ENCODE results near the gene FADS2.

GRCh38 chr11:61900251-61900650 lies 72.2 kb downstream of the FADS2 start:
- TF ChIP-seq CTCF (IDR thresholded peaks at IDR 0.05; ENCODE audit: insufficient read depth, low read length) (no peak), POLR2AphosphoS5 (IDR thresholded peaks at IDR 0.05; ENCODE audit: low read depth) (no peak), REST (IDR thresholded peaks at IDR 0.05; ENCODE audit: insufficient replicate concordance, low read depth) (no peak), SPI1 (IDR thresholded peaks at IDR 0.05; ENCODE audit: borderline replicate concordance, low read depth) (no peak), GABPA (IDR thresholded peaks at IDR 0.05; ENCODE audit: low read depth) (no peak)
